Measurements from ENCODE around the gene PLGRKT. TPM values are rescaled to one million over a fixed set of nuclear protein-coding genes. Genes with fewer than 3 reads are reported as not detected.
"Not testable (repeated sequence)": the region's sequence is repeated elsewhere in the genome, so short reads cannot be mapped to it uniquely, and the experiment has no call there.

Gene PLGRKT
- total and polyA plus RNA-seq, 10 donors: 12.8 to 27.9 (median 18.3) TPM

- no peak for DNase-seq
- Histone ChIP-seq H3K27me3 (replicated peaks in 1 of 7) (no peaks in the 10 kb centered on the region), H3K4me3 (no peak overlapping the region), H3K9me3 (no peaks in the 10 kb centered on the region), H3K36me3 (no peaks in the 10 kb centered on the region), H3K4me1 (peaks cover 6 to 49% (median 31%) of the 10 kb centered on the region in 6 donors), H3K27ac (no peak overlapping the region)
- TF ChIP-seq CTCF (IDR thresholded peaks at IDR 0.05 in 8 of 11, conservative IDR thresholded peaks at IDR 0.05 in 3 of 11) (no peak), POLR2AphosphoS5 (IDR thresholded peaks at IDR 0.05) (no peak), POLR2A (IDR thresholded peaks at IDR 0.05) (no peak)
- intact Hi-C loops (cut with DNase I; ENCODE audit: low total_unique reads): loop anchor here (10.0 kb wide), 1 partner anchor 703 kb away; the partner anchor contains the start of gene AK3
- WGBS, 5 donors: 72 to 93% (median 80%) methylated on average over 3 of the region's 3 CpGs
These were observed 9.6 kb upstream of the PLGRKT start for GRCh38 chr9:5447337-5447736.

- peaks cover 6 to 45% (median 25%) of the 10 kb centered on the region in 6 donors for H3K4me1 ChIP-seq
- 70 to 85% (median 79%) methylated on average over 3 of the region's 3 CpGs for WGBS, 5 donors
- H3K27ac ChIP-seq: peak overlapping the region in 1 of 8 donors; percentile 13
- H3K4me3 ChIP-seq: no peak overlapping the region
- no peaks in the 10 kb centered on the region for H3K27me3 ChIP-seq (replicated peaks in 1 of 7)
- no peaks in the 10 kb centered on the region for H3K36me3 ChIP-seq
- no peaks in the 10 kb centered on the region for H3K9me3 ChIP-seq
- intact Hi-C loops (cut with DNase I; ENCODE audit: low total_unique reads): loop anchor here (10.0 kb wide), 1 partner anchor 702 kb away; the partner anchor contains the start of gene AK3
- no peak for DNase-seq
- TF ChIP-seq POLR2A (IDR thresholded peaks at IDR 0.05) (no peak), POLR2AphosphoS5 (IDR thresholded peaks at IDR 0.05) (no peak), CTCF (IDR thresholded peaks at IDR 0.05 in 8 of 11, conservative IDR thresholded peaks at IDR 0.05 in 3 of 11) (no peak)
These were observed 8.9 kb upstream of the PLGRKT start for GRCh38 chr9:5446451-5447236.

- Histone ChIP-seq H3K4me1 (peaks cover 6 to 38% (median 17%) of the 10 kb centered on the region in 6 donors), H3K9me3 (no peaks in the 10 kb centered on the region), H3K27me3 (replicated peaks in 1 of 7) (no peaks in the 10 kb centered on the region), H3K36me3 (no peaks in the 10 kb centered on the region), H3K27ac (peak overlapping the region in 1 of 8 donors; percentile 2), H3K4me3 (no peak overlapping the region)
- TF ChIP-seq POLR2AphosphoS5 (IDR thresholded peaks at IDR 0.05) (no peak), CTCF (IDR thresholded peaks at IDR 0.05 in 8 of 11, conservative IDR thresholded peaks at IDR 0.05 in 3 of 11) (no peak), POLR2A (IDR thresholded peaks at IDR 0.05) (no peak)
- intact Hi-C loops (cut with DNase I; ENCODE audit: low total_unique reads): loop anchor here (10.0 kb wide), 1 partner anchor 701 kb away; the partner anchor contains the start of gene AK3
- no peak for DNase-seq
These were observed 8.2 kb upstream of the PLGRKT start for GRCh38 chr9:5445886-5446285.

- intact Hi-C loops (cut with DNase I; ENCODE audit: low total_unique reads): loop anchor here (10.0 kb wide), 1 partner anchor 700 kb away; the partner anchor contains the start of gene AK3
- not testable (repeated sequence) for DNase-seq
- 91 to 96% (median 91%) methylated on average over 4 of the region's 4 CpGs for WGBS, 5 donors
These were observed 7.4 kb upstream of the PLGRKT start for GRCh38 chr9:5445096-5445495.

More at GRCh38 chr9:5445096-5445495, 7.4 kb upstream of the PLGRKT start:
- not testable (repeated sequence) for H3K27me3 ChIP-seq (replicated peaks in 1 of 7); H3K27ac ChIP-seq; H3K36me3 ChIP-seq; H3K9me3 ChIP-seq; H3K4me3 ChIP-seq
- peaks cover 6 to 32% (median 15%) of the 10 kb centered on the region in 6 donors for H3K4me1 ChIP-seq
